GM18507 (cell line): Measurements from ENCODE around the gene PNPO.

Experiments used
- DNase-seq: peaks from one replicate; pipeline ENCODE4 v3.0.0; 2011; ENCODE audit warnings: low read depth; ENCODE audit not compliant: insufficient read length; ENCODE audit errors: extremely low spot score
- FAIRE-seq: peaks from 2 replicates; lab custom pipeline; 2011; peaks lifted over from hg19 to GRCh38; lab: Jason Lieb, UNC

PNPO gene

DNA sequence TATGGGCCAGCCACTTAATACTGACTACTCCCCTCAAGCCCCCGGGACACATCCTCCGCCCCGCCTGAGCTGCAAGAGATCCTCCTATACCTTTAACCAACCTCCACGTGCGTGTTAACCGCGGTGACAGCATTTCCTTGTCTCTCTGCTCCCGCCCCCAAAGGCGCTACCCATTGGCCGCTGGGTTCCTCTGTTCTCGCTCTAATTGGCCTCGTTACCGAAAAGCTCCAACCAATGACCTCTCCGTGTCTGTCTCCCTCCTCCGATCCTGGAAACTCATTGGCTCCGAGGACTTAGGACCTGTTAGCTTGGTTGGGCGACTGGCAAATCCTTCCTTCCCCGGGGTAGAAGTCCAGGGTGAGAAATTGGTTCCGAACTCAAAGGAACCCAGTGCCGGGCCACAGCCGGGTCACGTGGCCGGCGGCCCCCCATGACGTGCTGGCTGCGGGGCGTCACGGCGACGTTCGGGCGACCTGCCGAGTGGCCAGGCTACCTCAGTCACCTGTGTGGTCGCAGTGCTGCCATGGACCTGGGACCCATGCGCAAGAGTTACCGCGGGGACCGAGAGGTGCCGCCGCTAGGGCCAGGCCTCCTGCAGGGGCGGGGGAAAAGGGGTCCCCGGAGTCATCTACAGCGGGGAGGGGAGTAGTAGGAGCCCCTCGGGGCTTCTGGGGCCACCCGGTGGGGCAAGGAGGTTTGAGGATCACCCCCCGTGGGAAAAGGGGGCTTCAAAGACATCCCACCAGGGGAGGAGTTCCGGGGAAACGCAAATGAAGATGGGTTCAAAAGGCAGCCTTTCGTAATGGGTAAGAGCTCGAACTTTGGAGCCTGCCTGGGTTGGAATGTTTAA is at the start of gene PNPO:
Gene PNPO, plus strand, starts transcription at position 326 of the 850 bp plus-strand sequence. Its CDS starts 105 bp downstream, at position 431.
- peak; percentile 99 for FAIRE-seq
- peak; percentile 87 for DNase-seq

GRCh38 chr17:47894498-47895346 is 46.6 kb upstream of the PNPO start:
- DNase-seq (no peak), FAIRE-seq (no peak)

DNA sequence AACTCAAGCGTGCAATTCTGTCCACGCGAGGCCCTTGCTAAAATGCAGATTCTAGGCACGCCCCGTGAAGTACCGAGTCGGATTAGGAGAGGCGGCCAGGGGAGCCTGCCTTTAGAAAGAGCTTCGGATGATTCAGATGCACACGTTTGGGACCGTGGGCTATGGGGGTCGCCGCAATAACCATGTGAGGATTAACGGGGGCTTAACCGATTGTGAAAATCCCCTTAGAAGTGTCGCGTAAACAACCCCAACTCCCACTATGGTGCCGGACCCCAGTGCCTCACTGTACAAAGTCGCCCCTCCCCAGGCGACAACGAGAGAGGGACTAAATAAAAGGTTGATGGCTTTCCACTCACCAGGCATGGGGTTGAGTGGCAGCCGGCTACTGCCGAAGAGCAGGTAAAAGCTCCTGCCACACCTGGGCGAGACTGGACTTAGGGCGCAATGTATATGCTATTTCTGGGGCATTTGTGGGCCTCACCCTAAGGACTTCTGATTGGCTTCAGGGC is 46.0 kb upstream of the PNPO start:
- DNase-seq (no peak), FAIRE-seq (no peak)

GRCh38 chr17:47895856-47896671 is 45.3 kb upstream of the PNPO start, which contains the start of gene SP2:
TSS of gene SP2 (plus strand) at chr17:47896236. CDS start at chr17:47896287, 51 bp downstream.
- DNase-seq (peak; percentile 98), FAIRE-seq (peak; percentile 99)

DNA sequence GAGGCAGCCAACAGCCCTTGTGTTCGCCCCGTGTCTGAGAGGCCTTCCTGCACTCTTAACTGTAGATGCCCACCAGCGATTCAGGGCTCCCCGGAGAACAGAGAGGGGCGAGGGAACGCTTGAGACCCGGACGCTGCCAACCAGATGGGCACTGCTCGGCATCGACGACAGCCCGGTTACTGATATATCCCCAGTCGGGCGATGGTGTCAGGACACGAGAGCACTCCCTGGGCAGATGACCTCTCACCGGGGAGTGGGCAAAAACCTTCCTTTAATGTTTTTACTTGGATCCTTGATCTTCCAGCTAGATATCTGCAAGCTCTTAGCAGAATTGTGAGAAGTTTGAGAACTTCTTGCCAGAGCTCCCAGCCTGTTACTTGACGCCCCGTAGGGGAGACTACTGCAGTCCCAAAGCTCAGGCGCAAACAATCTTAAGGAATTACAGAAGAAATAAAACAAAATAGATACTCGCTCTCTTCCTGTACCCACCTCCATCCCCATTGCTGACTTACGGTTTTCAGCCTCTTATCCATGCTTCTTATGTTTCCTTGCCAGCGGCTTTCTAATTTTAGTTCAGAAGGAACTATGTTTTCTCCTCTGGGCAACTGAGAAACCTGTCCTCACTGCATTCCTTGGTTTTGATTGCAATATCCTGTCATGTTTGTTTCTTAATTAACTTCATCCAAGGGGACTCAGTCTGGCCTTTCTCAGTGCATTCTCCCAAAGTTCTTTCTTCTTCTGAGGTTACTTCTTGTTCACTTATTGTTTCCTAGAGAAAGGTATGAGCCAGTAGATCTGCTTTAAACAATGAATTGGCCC is 44.5 kb upstream of the PNPO start:
- FAIRE-seq (no peak), DNase-seq (no peak)

- DNase-seq (no peak), FAIRE-seq (no peak)
Observed at GRCh38 chr17:47897561-47897960, 43.8 kb upstream of the PNPO start.

GRCh38 chr17:47898241-47898640 is 43.1 kb upstream of the PNPO start:
- no peak for FAIRE-seq

GRCh38 chr17:47899643-47900042 is 41.7 kb upstream of the PNPO start:
- FAIRE-seq: no peak
- DNase-seq: no peak

More at GRCh38 chr17:47898241-47898640, 43.1 kb upstream of the PNPO start:
- DNase-seq: no peak

- FAIRE-seq (no peak), DNase-seq (no peak)
Observed at GRCh38 chr17:47901423-47901822, 39.9 kb upstream of the PNPO start.

GRCh38 chr17:47902039-47902744 is 39.2 kb upstream of the PNPO start:
- DNase-seq: no peak
- no peak for FAIRE-seq

DNA sequence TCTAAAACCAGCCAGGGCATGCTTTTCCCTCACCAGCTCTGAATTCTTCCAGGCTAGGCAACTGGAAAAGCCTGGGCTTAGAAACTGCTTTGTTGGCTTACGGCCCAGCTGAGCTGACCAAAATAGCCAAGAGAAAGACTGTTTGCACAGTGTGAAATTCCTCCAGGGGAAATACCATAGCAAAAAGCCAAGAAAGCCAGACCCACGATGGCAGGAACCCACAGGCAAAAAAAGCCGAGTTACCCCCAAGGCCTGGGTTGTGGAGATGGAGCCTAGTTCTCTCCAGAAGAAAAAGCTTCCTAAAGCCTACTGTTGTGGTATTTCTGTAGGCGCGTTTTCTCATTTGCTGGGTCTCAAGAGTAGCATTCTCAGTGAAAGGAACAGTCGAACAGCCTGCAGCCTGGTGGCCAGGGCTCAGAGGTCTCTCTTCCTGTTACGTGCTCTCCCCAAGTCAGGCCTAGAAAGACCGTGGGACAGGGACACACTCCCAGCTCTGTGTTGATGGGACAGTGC is 36.1 kb upstream of the PNPO start:
- no peak for DNase-seq
- FAIRE-seq: no peak

- FAIRE-seq: no peak
- DNase-seq: no peak
Observed at GRCh38 chr17:47906443-47906842, 34.9 kb upstream of the PNPO start.

DNA sequence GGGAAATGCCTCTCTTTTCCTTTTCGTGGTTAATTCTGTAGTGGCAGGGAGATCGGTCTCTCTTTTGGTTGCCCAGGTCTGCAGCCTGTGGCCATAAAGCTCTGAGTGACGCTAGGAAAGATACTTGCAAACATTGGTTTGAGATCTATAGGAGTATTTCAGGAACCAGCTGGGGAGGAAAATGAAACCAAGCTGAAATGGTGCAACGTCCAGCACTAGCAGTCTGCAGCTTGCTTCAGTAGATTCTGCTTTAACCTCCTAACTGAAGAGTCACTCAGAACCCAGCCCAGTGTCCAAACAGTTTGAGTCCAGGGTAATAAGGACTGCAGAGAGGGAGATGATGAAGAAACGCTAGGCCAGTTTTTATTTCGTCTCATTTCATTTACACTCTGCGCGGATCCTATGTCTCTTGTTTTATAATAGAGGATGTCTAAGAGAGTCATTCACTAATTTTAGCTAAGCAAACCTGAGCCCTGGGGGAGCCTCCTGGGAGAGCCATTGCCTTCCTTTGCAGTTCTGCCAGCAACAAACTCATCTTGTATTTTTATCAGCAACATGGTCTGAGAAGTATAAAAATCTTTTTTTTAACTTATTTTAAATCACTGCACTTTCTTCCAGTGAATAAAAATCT is 33.3 kb upstream of the PNPO start:
- DNase-seq: no peak
- no peak for FAIRE-seq

DNA sequence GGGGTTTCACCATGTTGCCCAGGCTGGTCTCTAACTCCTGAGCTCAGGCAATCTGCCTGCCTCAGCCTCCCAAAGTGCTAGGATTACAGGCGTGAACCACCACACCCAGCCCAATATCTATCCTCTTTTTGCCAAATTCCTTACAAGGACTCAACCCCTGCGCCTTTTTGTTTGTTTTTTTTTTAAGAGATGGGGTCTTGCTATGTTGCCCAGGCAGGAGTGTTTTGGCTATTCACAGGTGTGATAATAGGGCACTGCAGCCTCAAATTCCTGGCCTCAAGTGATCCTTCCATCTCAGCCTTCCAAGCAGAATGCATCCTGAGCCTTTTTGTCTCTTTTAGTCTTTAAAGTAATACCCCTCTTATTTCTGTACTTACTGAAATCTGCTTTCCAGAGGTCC is 28.3 kb upstream of the PNPO start:
- no peak for DNase-seq

GRCh38 chr17:47914306-47914948 is 26.9 kb upstream of the PNPO start:
- no peak for FAIRE-seq
- no peak for DNase-seq

More for the DNA sequence above, 28.3 kb upstream of the PNPO start:
- FAIRE-seq: no peak

DNA sequence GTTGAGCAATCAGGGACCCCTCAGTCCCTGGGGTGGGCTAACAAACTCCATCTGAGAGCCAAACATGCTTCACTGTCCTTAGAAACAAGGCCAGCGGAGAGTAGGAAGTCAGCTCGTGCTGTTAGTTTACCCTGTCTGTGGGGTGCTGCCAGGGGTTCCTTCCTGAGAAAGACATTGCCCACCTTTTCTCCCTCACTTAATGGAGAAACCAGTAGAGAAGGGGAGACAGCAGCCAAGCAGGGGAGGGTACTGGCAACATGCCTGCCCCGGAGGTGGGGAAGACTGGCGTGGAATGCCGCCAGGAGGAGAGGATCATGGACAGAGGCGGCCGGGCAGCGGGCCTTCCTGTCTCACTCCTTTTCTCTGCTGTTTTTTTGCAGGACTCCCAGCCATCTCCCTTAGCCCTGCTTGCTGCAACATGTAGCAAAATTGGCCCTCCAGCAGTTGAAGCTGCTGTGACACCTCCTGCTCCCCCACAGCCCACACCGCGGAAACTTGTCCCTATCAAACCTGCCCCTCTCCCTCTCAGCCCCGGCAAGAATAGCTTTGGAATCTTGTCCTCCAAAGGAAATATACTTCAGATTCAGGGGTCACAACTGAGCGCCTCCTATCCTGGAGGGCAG is 25.5 kb upstream of the PNPO start:
- FAIRE-seq (no peak), DNase-seq (no peak)
